HEK293 (cell line): Measurements from ENCODE around the gene TRO.

ENCODE experiments used
- CTCF ChIA-PET: fragments of 350-600 bp; formaldehyde crosslinking; extraction: SDS; loops from one replicate; lab custom pipeline; 2021; ENCODE audit warnings: antibody characterized with exemption; lab: Yijun Ruan, JAX
- POLR2A ChIA-PET: fragments of 300-600 bp; formaldehyde crosslinking; extraction: SDS; loops from one replicate; lab custom pipeline; 2020; ENCODE audit warnings: antibody characterized with exemption, inconsistent platforms; lab: Yijun Ruan, JAX
- H3K27ac ChIP-seq: fragments of 200-500 bp; sonication (Bioruptor generic); 2 replicates; pipeline ENCODE4 v1.5.1; 2014; ENCODE audit warnings: low read depth, low read length, control low read depth, inconsistent platforms; ENCODE audit errors: extremely low read depth
- H3K36me3 ChIP-seq, 2 experiments: fragments of 200-500 bp in 1 of 2; sonication (Bioruptor generic) in 1 of 2; 1 replicate in 1 of 2; 2 replicates in 1 of 2; pipeline ENCODE4 v1.5.1; 2014 to 2017; ENCODE audit warnings: inconsistent platforms in 2 of 2, low read length in 2 of 2; ENCODE audit not compliant: control insufficient read depth in 2 of 2, insufficient read depth in 1 of 2
- H3K4me1 ChIP-seq: fragments of 200-500 bp; sonication (Bioruptor generic); 2 replicates; pipeline ENCODE4 v1.5.1; 2014; ENCODE audit warnings: mild to moderate bottlenecking, low read length, inconsistent platforms; ENCODE audit not compliant: control insufficient read depth, insufficient read depth
- H3K4me3 ChIP-seq: 2 replicates; pipeline ENCODE4 v1.5.1; 2011; ENCODE audit warnings: low read depth, mild to moderate bottlenecking, control low read depth, low read length, moderate library complexity
- H3K9me3 ChIP-seq: fragments of 200-500 bp; sonication (Bioruptor generic); 2 replicates; pipeline ENCODE4 v1.5.1; 2014; ENCODE audit warnings: low read depth, low read length, inconsistent platforms; ENCODE audit not compliant: control insufficient read depth, insufficient read depth
- BCL6B ChIP-seq: fragments of 450-650 bp; formaldehyde crosslinking; IDR thresholded peaks from 2 replicates; pipeline ENCODE4 v1.5.1; 2017; ENCODE audit warnings: missing biosample characterization, missing genetic modification characterization
- EGR2 ChIP-seq: fragments of 450-650 bp; formaldehyde crosslinking; IDR thresholded peaks from 2 replicates; pipeline ENCODE4 v1.5.1; 2016; ENCODE audit warnings: low read depth, missing biosample characterization, missing genetic modification characterization
- GLIS2 ChIP-seq: fragments of 450-650 bp; formaldehyde crosslinking; IDR thresholded peaks from 2 replicates; pipeline ENCODE4 v1.5.1; 2016; ENCODE audit warnings: missing biosample characterization, missing genetic modification characterization
- IKZF3 ChIP-seq: fragments of 450-650 bp; IDR thresholded peaks from 2 replicates; pipeline ENCODE4 v1.5.0; 2018; ENCODE audit warnings: missing biosample characterization, mild to moderate bottlenecking, missing genetic modification characterization, moderate library complexity
- KLF7 ChIP-seq: fragments of 450-650 bp; formaldehyde crosslinking; IDR thresholded peaks from 2 replicates; pipeline ENCODE4 v1.5.1; 2016; ENCODE audit warnings: missing biosample characterization, missing genetic modification characterization, borderline replicate concordance
- OSR2 ChIP-seq: fragments of 450-650 bp; formaldehyde crosslinking; IDR thresholded peaks from 2 replicates; pipeline ENCODE4 v1.5.1; 2016; ENCODE audit warnings: missing biosample characterization, missing genetic modification characterization
- PRDM1 ChIP-seq: fragments of 450-650 bp; formaldehyde crosslinking; IDR thresholded peaks from 2 replicates; pipeline ENCODE4; 2016; ENCODE audit warnings: missing biosample characterization, missing genetic modification characterization
- SETDB1 ChIP-seq: IDR thresholded peaks from one replicate; pipeline ENCODE4 v1.6.1; 2017; ENCODE audit warnings: mild to moderate bottlenecking, low read length, moderate library complexity, mixed read lengths; ENCODE audit not compliant: insufficient read length
- SP7 ChIP-seq: fragments of 450-650 bp; formaldehyde crosslinking; IDR thresholded peaks from 2 replicates; pipeline ENCODE4 v1.5.1; 2016; ENCODE audit warnings: missing biosample characterization, missing genetic modification characterization
- TCF7L2 ChIP-seq: IDR thresholded peaks from 2 replicates; pipeline ENCODE4 v1.6.1; 2011; ENCODE audit warnings: low read depth, mild to moderate bottlenecking, inconsistent platforms, low read length, moderate library complexity, borderline replicate concordance
- YY2 ChIP-seq: fragments of 450-650 bp; formaldehyde crosslinking; IDR thresholded peaks from 2 replicates; pipeline ENCODE4 v1.5.1; 2016; ENCODE audit warnings: missing biosample characterization, missing genetic modification characterization
- ZBTB48 ChIP-seq: fragments of 450-650 bp; formaldehyde crosslinking; IDR thresholded peaks from 2 replicates; pipeline ENCODE4 v1.5.1; 2016; ENCODE audit warnings: missing biosample characterization, missing genetic modification characterization
- ZIC2 ChIP-seq: fragments of 450-650 bp; formaldehyde crosslinking; IDR thresholded peaks from 2 replicates; pipeline ENCODE4 v1.5.1; 2016; ENCODE audit warnings: missing biosample characterization, missing genetic modification characterization
- ZNF10 ChIP-seq: fragments of 450-650 bp; formaldehyde crosslinking; IDR thresholded peaks from 2 replicates; pipeline ENCODE4 v1.5.1; 2017; ENCODE audit warnings: missing biosample characterization, missing genetic modification characterization
- ZNF114 ChIP-seq: fragments of 450-650 bp; formaldehyde crosslinking; IDR thresholded peaks from 2 replicates; pipeline ENCODE4 v1.5.0; 2017; ENCODE audit warnings: missing biosample characterization, missing genetic modification characterization
- ZNF184 ChIP-seq: fragments of 450-650 bp; IDR thresholded peaks from 2 replicates; pipeline ENCODE4 v1.5.1; 2018; ENCODE audit warnings: missing biosample characterization, mild to moderate bottlenecking, missing genetic modification characterization
- ZNF211 ChIP-seq: fragments of 450-650 bp; formaldehyde crosslinking; IDR thresholded peaks from 2 replicates; pipeline ENCODE4 v1.5.1; 2016; ENCODE audit warnings: low read depth, missing biosample characterization, missing genetic modification characterization
- ZNF311 ChIP-seq: fragments of 450-650 bp; formaldehyde crosslinking; IDR thresholded peaks from 2 replicates; pipeline ENCODE4 v1.5.1; 2017; ENCODE audit warnings: missing biosample characterization, missing genetic modification characterization, borderline replicate concordance
- ZNF37A ChIP-seq: fragments of 450-650 bp; IDR thresholded peaks from 2 replicates; pipeline ENCODE4 v1.5.1; 2018; ENCODE audit warnings: missing biosample characterization, missing genetic modification characterization
- ZNF768 ChIP-seq: fragments of 450-650 bp; formaldehyde crosslinking; IDR thresholded peaks from 2 replicates; pipeline ENCODE4 v1.5.1; 2018; ENCODE audit warnings: missing biosample characterization, mild to moderate bottlenecking, missing genetic modification characterization
- ZNF777 ChIP-seq: fragments of 450-650 bp; formaldehyde crosslinking; IDR thresholded peaks from 2 replicates; pipeline ENCODE4 v1.5.1; 2017; ENCODE audit warnings: missing biosample characterization, missing genetic modification characterization, borderline replicate concordance
- TF ChIP-seq, protein P1 (sequence below): sonication (generic); formaldehyde crosslinking; IDR thresholded peaks from 2 replicates; pipeline ENCODE4 v1.8.1; 2022; ENCODE audit warnings: mild to moderate bottlenecking, moderate library complexity, missing genetic modification reagents
- TF ChIP-seq, protein P2 (sequence below): fragments of 450-650 bp; formaldehyde crosslinking; IDR thresholded peaks from 2 replicates; pipeline ENCODE4 v1.5.1; 2017; ENCODE audit warnings: missing biosample characterization, missing genetic modification characterization

The TRO gene

DNA sequence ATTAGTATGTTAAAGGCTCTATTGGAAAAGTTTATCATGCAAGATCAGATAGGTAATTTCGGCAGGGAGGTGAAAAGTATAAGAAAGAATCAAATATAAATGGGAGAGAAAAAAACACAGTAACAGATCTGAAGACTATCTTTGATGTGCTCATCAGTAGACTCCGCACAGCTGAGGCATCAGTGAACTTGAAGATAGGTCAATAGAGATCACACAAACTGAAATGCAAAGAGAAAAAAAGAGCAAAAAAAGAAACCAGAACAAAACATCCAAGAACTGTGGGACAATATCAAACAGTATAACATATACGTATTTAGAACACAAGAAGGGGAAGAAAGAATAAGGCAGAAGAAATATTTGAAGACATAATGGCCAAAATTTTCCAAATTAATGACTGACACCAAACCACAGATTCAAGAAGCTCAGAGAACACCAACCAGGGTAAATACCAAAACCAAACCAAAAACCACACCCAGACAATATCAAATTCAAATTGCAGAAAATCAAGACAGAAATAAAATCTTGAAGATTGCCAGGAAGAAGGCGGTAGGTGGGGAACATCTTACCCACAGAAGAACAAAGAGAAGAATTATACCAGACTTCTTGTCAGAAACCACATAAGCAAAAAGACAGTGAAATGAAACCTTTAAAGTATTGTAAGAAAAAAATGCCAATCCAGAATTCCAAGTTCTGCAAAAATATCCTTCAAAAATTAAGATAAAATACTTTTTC lies 44.3 kb downstream of the TRO start (continued):
- TF ChIP-seq PRDM1 (tag by site-specific recombination) (no peak), IKZF3 (tag by site-specific recombination) (no peak)

DNA sequence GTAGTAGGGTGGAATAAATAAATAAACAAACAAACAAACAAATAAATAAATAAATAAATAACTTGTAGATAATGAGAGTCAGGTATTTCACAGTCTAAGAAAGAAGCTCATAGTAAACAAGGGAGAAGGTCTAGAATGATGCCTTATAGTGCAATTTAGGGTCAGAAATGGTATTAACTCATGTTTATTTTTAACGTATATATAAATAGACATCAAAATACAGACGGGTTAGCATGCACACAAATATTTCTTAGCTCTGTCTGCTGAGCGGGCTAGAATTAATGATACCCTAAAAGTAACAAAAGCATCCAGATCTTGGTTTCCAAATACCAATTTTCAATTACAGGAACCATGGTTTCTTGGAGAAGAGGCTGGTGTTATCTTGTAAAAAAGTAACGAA lies 56.8 kb downstream of the TRO start:
- CTCF ChIA-PET = no interaction called here
- Histone ChIP-seq H3K9me3 (no peaks in the 10 kb centered on the region; the same call in 1 of the 2 replicates), H3K4me3 (no peak overlapping the region), H3K36me3 (no peaks in the 10 kb centered on the region), H3K4me1 (no peaks in the 10 kb centered on the region), H3K27ac (no peak overlapping the region)
- TF ChIP-seq ZNF184 (tag by site-specific recombination) (no peak), ZBTB48 (tag by site-specific recombination) (no peak), ZNF37A (tag by site-specific recombination) (no peak), ZNF114 (no peak), ZNF768 (tag by site-specific recombination) (no peak), TCF7L2 (no peak), YY2 (tag by site-specific recombination) (no peak), ZNF311 (no peak), ZNF777 (tag by site-specific recombination) (no peak), SETDB1 (no peak), KLF7 (no peak)
- TF ChIP-seq, protein P1, sequence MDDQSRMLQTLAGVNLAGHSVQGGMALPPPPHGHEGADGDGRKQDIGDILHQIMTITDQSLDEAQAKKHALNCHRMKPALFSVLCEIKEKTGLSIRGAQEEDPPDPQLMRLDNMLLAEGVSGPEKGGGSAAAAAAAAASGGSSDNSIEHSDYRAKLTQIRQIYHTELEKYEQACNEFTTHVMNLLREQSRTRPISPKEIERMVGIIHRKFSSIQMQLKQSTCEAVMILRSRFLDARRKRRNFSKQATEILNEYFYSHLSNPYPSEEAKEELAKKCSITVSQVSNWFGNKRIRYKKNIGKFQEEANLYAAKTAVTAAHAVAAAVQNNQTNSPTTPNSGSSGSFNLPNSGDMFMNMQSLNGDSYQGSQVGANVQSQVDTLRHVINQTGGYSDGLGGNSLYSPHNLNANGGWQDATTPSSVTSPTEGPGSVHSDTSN (CRISPR knock-in tag) = no peak
- POLR2A ChIA-PET = no interaction called here

DNA sequence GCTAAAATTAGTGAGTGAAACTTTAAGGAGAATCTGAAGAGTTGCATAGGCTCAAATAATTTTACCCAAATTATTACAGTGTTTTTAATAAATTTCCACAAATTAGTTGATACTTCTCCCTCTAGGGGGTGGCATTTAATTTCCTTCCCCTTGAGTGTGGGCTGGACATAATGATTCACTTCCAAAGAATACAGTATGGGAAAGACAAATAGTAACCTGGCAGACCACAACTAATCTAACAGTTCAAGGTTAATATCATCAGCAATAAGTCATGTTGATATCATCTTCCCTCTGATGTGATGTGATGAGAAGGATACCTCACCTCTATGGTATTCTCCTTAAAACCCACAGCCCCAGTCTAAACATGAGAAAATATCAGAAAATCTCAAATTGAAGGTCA lies 57.8 kb downstream of the TRO start:
- CTCF ChIA-PET = no interaction called here
- POLR2A ChIA-PET = no interaction called here
- Histone ChIP-seq H3K4me3 (no peak overlapping the region), H3K27ac (no peak overlapping the region), H3K36me3 (no peaks in the 10 kb centered on the region), H3K9me3 (no peaks in the 10 kb centered on the region; the same call in 1 of the 2 replicates), H3K4me1 (no peaks in the 10 kb centered on the region)
- no peak for TF ChIP-seq SP7 (tag by site-specific recombination)
- no peak for TF ChIP-seq EGR2 (tag by site-specific recombination)
- TF ChIP-seq, protein P2, sequence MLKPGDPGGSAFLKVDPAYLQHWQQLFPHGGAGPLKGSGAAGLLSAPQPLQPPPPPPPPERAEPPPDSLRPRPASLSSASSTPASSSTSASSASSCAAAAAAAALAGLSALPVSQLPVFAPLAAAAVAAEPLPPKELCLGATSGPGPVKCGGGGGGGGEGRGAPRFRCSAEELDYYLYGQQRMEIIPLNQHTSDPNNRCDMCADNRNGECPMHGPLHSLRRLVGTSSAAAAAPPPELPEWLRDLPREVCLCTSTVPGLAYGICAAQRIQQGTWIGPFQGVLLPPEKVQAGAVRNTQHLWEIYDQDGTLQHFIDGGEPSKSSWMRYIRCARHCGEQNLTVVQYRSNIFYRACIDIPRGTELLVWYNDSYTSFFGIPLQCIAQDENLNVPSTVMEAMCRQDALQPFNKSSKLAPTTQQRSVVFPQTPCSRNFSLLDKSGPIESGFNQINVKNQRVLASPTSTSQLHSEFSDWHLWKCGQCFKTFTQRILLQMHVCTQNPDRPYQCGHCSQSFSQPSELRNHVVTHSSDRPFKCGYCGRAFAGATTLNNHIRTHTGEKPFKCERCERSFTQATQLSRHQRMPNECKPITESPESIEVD (tag by site-specific recombination) = no peak
- TF ChIP-seq OSR2 (tag by site-specific recombination) = no peak
- TF ChIP-seq ZIC2 = no peak
- no peak for TF ChIP-seq ZNF211
- no peak for TF ChIP-seq ZNF10 (tag by site-specific recombination)
- TF ChIP-seq ZNF311 = no peak
- no peak for TF ChIP-seq BCL6B
- TF ChIP-seq GLIS2 = no peak
